CD1c-positive myeloid dendritic cell (primary cell): ENCODE results near the gene GHR.
"Not testable (repeated sequence)": the region's sequence is repeated elsewhere in the genome, so short reads cannot be mapped to it uniquely, and the experiment has no call there.

Experiments used
- DNase-seq: peaks from one replicate; pipeline ENCODE4 v3.0.0-alpha.2; 2016; ENCODE audit errors: extremely low spot score

Gene GHR

GRCh38 chr5:42718591-42718990, 295.4 kb downstream of the GHR start:
- peak; percentile 17 for DNase-seq

GRCh38 chr5:42719034-42719433, 295.8 kb downstream of the GHR start:
- no peak for DNase-seq

GRCh38 chr5:42720251-42720650, 297.0 kb downstream of the GHR start:
- DNase-seq, result peak; percentile 6

- peak; percentile 4 for DNase-seq
These were observed 298.2 kb downstream of the GHR start for GRCh38 chr5:42721484-42721883.

GRCh38 chr5:42734531-42735058, 311.4 kb downstream of the GHR start:
- DNase-seq, result not testable (repeated sequence)

GRCh38 chr5:42740920-42741319, 317.7 kb downstream of the GHR start:
- no peak for DNase-seq

- DNase-seq, result peak; percentile 15
These were observed 322.2 kb downstream of the GHR start for GRCh38 chr5:42745426-42745825.

GRCh38 chr5:42745856-42746255, 322.6 kb downstream of the GHR start:
- no peak for DNase-seq

GRCh38 chr5:42749020-42749419, 325.8 kb downstream of the GHR start:
- no peak for DNase-seq

- DNase-seq, result no peak
These were observed 327.3 kb downstream of the GHR start for GRCh38 chr5:42750507-42750906.

- no peak for DNase-seq
These were observed 327.8 kb downstream of the GHR start for GRCh38 chr5:42751044-42751443.

GRCh38 chr5:42753099-42753498, 329.9 kb downstream of the GHR start:
- no peak for DNase-seq

- DNase-seq, result peak; percentile 45
These were observed 333.7 kb downstream of the GHR start, which contains the start of gene CCDC152 for GRCh38 chr5:42756606-42757601. CCDC152 (plus strand) TSS chr5:42756818; CDS start chr5:42759122, 2,304 bp downstream.

GRCh38 chr5:42759456-42759855, 336.2 kb downstream of the GHR start:
- DNase-seq, result no peak

- peak; percentile 27 for DNase-seq
These were observed 337.2 kb downstream of the GHR start for GRCh38 chr5:42760426-42760825.

GRCh38 chr5:42761791-42762190, 338.6 kb downstream of the GHR start:
- DNase-seq, result no peak

GRCh38 chr5:42767491-42768105, 344.4 kb downstream of the GHR start:
- DNase-seq, result peak; percentile 58

- no peak for DNase-seq
These were observed 344.9 kb downstream of the GHR start for GRCh38 chr5:42768106-42768504.

- DNase-seq, result no peak
These were observed 346.8 kb downstream of the GHR start for GRCh38 chr5:42770003-42770402.
